PC-9 (cell line): ENCODE data around the gene CDC73. TPM values are rescaled to one million over a fixed set of nuclear protein-coding genes. Genes with fewer than 3 reads are reported as not detected.

Experiments
- BruUV-seq: library from RNA; stranded (reverse); fragments of 400-500 nt; replicated peaks from 2 replicates; lab custom pipeline; 2021; lab: Mats Ljungman, UMichigan
- CTCF ChIA-PET: fragments of 300-600 bp; sonication (Branson Sonifier 250); formaldehyde crosslinking; loops from one replicate; lab custom pipeline; 2022; ENCODE audit warnings: antibody characterized with exemption; lab: Charles Lee
- POLR2A ChIA-PET: fragments of 300-600 bp; sonication (Branson Sonifier 250); formaldehyde crosslinking; loops from one replicate; lab custom pipeline; 2022; ENCODE audit warnings: antibody characterized with exemption; ENCODE audit not compliant: unreplicated experiment; lab: Charles Lee
- DNase-seq, 2 experiments: peaks; one replicate each; pipeline versions ENCODE4 v3.0.0 to v3.0.0-alpha.2; 2015 to 2022; ENCODE audit warnings: mixed read lengths in 1 of 2
- H2AFZ ChIP-seq: fragments of 200-600 bp; sonication (generic); 2 replicates; pipeline ENCODE4 v1.8.1; 2017; ENCODE audit warnings: antibody characterized with exemption
- H3F3A ChIP-seq: fragments of 200-600 bp; sonication (generic); 2 replicates; pipeline ENCODE4 v1.8.1; 2017; ENCODE audit warnings: antibody characterized with exemption, mild to moderate bottlenecking, low read depth; ENCODE audit not compliant: insufficient read depth
- H3K27ac ChIP-seq: fragments of 200-600 bp; sonication (generic); 2 replicates; pipeline ENCODE4 v1.6.1; 2016; ENCODE audit warnings: mixed run types
- H3K27me3 ChIP-seq: fragments of 200-600 bp; sonication (generic); 2 replicates; pipeline ENCODE4 v1.6.1; 2016; ENCODE audit warnings: low read depth, mixed run types; ENCODE audit not compliant: insufficient read depth
- H3K36me3 ChIP-seq: fragments of 200-600 bp; sonication (generic); 2 replicates; pipeline ENCODE4 v1.6.1; 2016; ENCODE audit warnings: low read depth, mixed run types
- H3K4me1 ChIP-seq: fragments of 200-600 bp; sonication (generic); replicated peaks from 2 replicates; pipeline ENCODE4 v1.6.1; 2016; ENCODE audit warnings: mixed run types; ENCODE audit not compliant: insufficient read depth
- H3K4me2 ChIP-seq: fragments of 200-600 bp; sonication (generic); 2 replicates; pipeline ENCODE4 v1.6.1; 2017; ENCODE audit warnings: mixed run types
- H3K4me3 ChIP-seq: fragments of 200-600 bp; sonication (generic); 2 replicates; pipeline ENCODE4 v1.6.1; 2016; ENCODE audit warnings: mixed run types
- H3K79me2 ChIP-seq: fragments of 200-600 bp; sonication (generic); 2 replicates; pipeline ENCODE4 v1.6.1; 2017; ENCODE audit warnings: low read depth, mixed run types
- H3K9me2 ChIP-seq: fragments of 200-600 bp; sonication (generic); 2 replicates; pipeline ENCODE4 v1.8.1; 2017; ENCODE audit warnings: mild to moderate bottlenecking; ENCODE audit not compliant: insufficient read depth
- H3K9me3 ChIP-seq: fragments of 200-600 bp; sonication (generic); 2 replicates; pipeline ENCODE4 v1.8.1; 2016; ENCODE audit warnings: low read depth; ENCODE audit not compliant: insufficient read depth
- H4K20me1 ChIP-seq: fragments of 200-600 bp; sonication (generic); 2 replicates; pipeline ENCODE4 v1.8.1; 2017; ENCODE audit not compliant: insufficient read depth
- CTCF ChIP-seq: fragments of 200-600 bp; sonication (generic); conservative IDR thresholded peaks from 2 replicates; pipeline ENCODE4 v1.6.1; 2017; ENCODE audit warnings: mixed run types, antibody characterized with exemption, mild to moderate bottlenecking, moderate library complexity
- EZH2 ChIP-seq: fragments of 200-600 bp; sonication (generic); IDR thresholded peaks from 2 replicates; pipeline ENCODE4 v1.8.0; 2017; ENCODE audit warnings: antibody characterized with exemption, low read depth
- intact Hi-C: fragments of 100-400 bp; cut with micrococcal nuclease; formaldehyde crosslinking; loops from one replicate; pipeline ENCODE4 v1.10.0; 2022; ENCODE audit not compliant: unreplicated experiment
- total RNA-seq: library from RNA; stranded (reverse); gene quantifications from 2 replicates; pipeline ENCODE4 v1.2.3, GENCODE V29; 2021

The CDC73 gene
- total RNA-seq, 1 experiment from 2014 or later: 39.6 TPM

GRCh38 chr1:193140254-193140653 is 18.4 kb downstream of the CDC73 start:
- H3K9me3 ChIP-seq: no peaks in the 10 kb centered on the region
- no peak for TF ChIP-seq EZH2
- no peak for TF ChIP-seq CTCF
- 0 out of 2 replicates have a peak, but pooled peaks cover 5% of the 10 kb centered on the region for H3F3A ChIP-seq
- H3K36me3 ChIP-seq: peaks cover 12% of the 10 kb centered on the region; the same call in 1 of the 2 replicates
- intact Hi-C loops: no loop called here
- no peaks in the 10 kb centered on the region for H3K4me1 ChIP-seq
- H3K79me2 ChIP-seq: no peaks in the 10 kb centered on the region
- POLR2A ChIA-PET: no interaction called here
- H3K4me2 ChIP-seq: no peak overlapping the region
- no peak overlapping the region for H2AFZ ChIP-seq
- no TSS peak for BruUV-seq
- H4K20me1 ChIP-seq: no peaks in the 10 kb centered on the region; the same call in 1 of the 2 replicates
- no peak for DNase-seq
- no peak overlapping the region for H3K27ac ChIP-seq
- no peaks in the 10 kb centered on the region for H3K27me3 ChIP-seq
- H3K4me3 ChIP-seq: no peak overlapping the region
- CTCF ChIA-PET: no interaction called here
- H3K9me2 ChIP-seq: no peaks in the 10 kb centered on the region

- no peaks in the 10 kb centered on the region for H3K9me2 ChIP-seq
- H3K27ac ChIP-seq: no peak overlapping the region
- no peaks in the 10 kb centered on the region for H3K9me3 ChIP-seq
- no peak overlapping the region for H3K4me2 ChIP-seq
- no peaks in the 10 kb centered on the region; the same call in 1 of the 2 replicates for H4K20me1 ChIP-seq
- H3K4me1 ChIP-seq: no peaks in the 10 kb centered on the region
- H3K4me3 ChIP-seq: no peak overlapping the region
- intact Hi-C loops: no loop called here
- no peak for DNase-seq
- H3F3A ChIP-seq: 0 out of 2 replicates have a peak, but pooled peaks cover 5% of the 10 kb centered on the region
- H3K79me2 ChIP-seq: no peaks in the 10 kb centered on the region
- no peaks in the 10 kb centered on the region for H3K27me3 ChIP-seq
- TF ChIP-seq EZH2 (no peak), CTCF (no peak)
- ChIA-PET CTCF (no interaction called here), POLR2A (no interaction called here)
- BruUV-seq: no TSS peak
- peaks cover 12% of the 10 kb centered on the region; the same call in 1 of the 2 replicates for H3K36me3 ChIP-seq
- no peak overlapping the region for H2AFZ ChIP-seq
These were observed 20.0 kb downstream of the CDC73 start for GRCh38 chr1:193141804-193142203.

DNA sequence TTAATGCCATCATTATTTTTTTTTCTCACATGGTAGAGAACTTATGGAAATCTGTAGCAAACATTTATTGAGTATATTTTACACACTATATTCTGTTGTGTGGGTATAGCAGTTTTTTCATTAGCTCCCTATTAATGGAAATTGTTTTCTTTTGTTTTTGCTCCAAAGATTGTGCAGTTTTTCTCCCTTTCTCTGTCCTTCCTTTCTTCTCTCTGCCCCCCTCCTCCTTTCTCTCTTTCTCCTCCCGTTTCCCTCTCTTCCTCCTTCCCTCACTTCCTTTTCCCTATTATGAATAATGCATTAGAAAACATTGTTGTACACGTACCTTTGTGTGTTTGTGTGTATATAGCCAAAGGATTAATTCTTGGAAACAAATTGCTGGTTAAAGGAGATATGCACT is 20.6 kb downstream of the CDC73 start:
- POLR2A ChIA-PET: no interaction called here

More for the DNA sequence above, 20.6 kb downstream of the CDC73 start:
- intact Hi-C loops: no loop called here
- H3F3A ChIP-seq: 0 out of 2 replicates have a peak, but pooled peaks cover 5% of the 10 kb centered on the region
- CTCF ChIA-PET: no interaction called here
- no peak overlapping the region for H2AFZ ChIP-seq
- no peak for DNase-seq
- H3K27me3 ChIP-seq: no peaks in the 10 kb centered on the region
- no peaks in the 10 kb centered on the region for H3K4me1 ChIP-seq
- peaks cover 12% of the 10 kb centered on the region; the same call in 1 of the 2 replicates for H3K36me3 ChIP-seq
- no peak overlapping the region for H3K4me2 ChIP-seq
- no peaks in the 10 kb centered on the region for H3K9me2 ChIP-seq
- no TSS peak for BruUV-seq
- no peaks in the 10 kb centered on the region for H3K79me2 ChIP-seq
- H3K4me3 ChIP-seq: no peak overlapping the region
- no peaks in the 10 kb centered on the region for H3K9me3 ChIP-seq
- no peak overlapping the region for H3K27ac ChIP-seq
- TF ChIP-seq EZH2: no peak
- TF ChIP-seq CTCF: no peak
- no peaks in the 10 kb centered on the region; the same call in 1 of the 2 replicates for H4K20me1 ChIP-seq
